GM23338 (cell line): ENCODE measurements around the gene GIMAP7. TPM values are rescaled to one million over a fixed set of nuclear protein-coding genes. Genes with fewer than 3 reads are reported as not detected.

Experiments
- ATAC-seq: fragments of 200-7000 bp; cut with Tn5 transposase; 3 replicates; pipeline ENCODE4 v1.9.1; 2020
- DNase-seq: peaks from one replicate; pipeline ENCODE4 v3.0.0-alpha.2; 2015; ENCODE audit warnings: low spot score
- H2AFZ ChIP-seq: fragments of 200-600 bp; sonication (generic); 2 replicates; pipeline ENCODE4 v1.8.0; 2016; ENCODE audit warnings: antibody characterized with exemption, mild to moderate bottlenecking, moderate library complexity
- H3F3A ChIP-seq: fragments of 200-600 bp; sonication (generic); replicated peaks from 2 replicates; pipeline ENCODE4 v1.8.0; 2017; ENCODE audit warnings: antibody characterized with exemption, mixed run types, low read depth
- H3K27ac ChIP-seq: fragments of 200-600 bp; sonication (generic); 2 replicates; pipeline ENCODE4 v1.6.1; 2016; ENCODE audit warnings: low read depth
- H3K27me3 ChIP-seq: fragments of 200-600 bp; sonication (generic); 2 replicates; pipeline ENCODE4 v1.8.0; 2016; ENCODE audit warnings: mild to moderate bottlenecking, mixed run types, moderate library complexity; ENCODE audit not compliant: insufficient read depth
- H3K36me3 ChIP-seq: fragments of 200-600 bp; sonication (generic); 2 replicates; pipeline ENCODE4 v1.8.0; 2016; ENCODE audit warnings: mild to moderate bottlenecking; ENCODE audit not compliant: insufficient read depth
- H3K4me1 ChIP-seq: fragments of 200-600 bp; sonication (generic); 2 replicates; pipeline ENCODE4 v1.8.0; 2016; ENCODE audit warnings: mild to moderate bottlenecking, moderate library complexity; ENCODE audit not compliant: insufficient read depth
- H3K4me2 ChIP-seq: fragments of 200-600 bp; sonication (generic); 2 replicates; pipeline ENCODE4 v1.7.1; 2017; ENCODE audit warnings: mixed run types
- H3K4me3 ChIP-seq: fragments of 200-600 bp; sonication (generic); 2 replicates; pipeline ENCODE4 v1.6.1; 2016; ENCODE audit warnings: mixed run types
- H3K79me2 ChIP-seq: fragments of 200-600 bp; sonication (generic); replicated peaks from 2 replicates; pipeline ENCODE4 v1.8.0; 2017; ENCODE audit warnings: mild to moderate bottlenecking; ENCODE audit not compliant: insufficient read depth
- H3K9me2 ChIP-seq: fragments of 200-600 bp; sonication (generic); 2 replicates; pipeline ENCODE4 v1.8.0; 2017; ENCODE audit not compliant: insufficient read depth
- H4K20me1 ChIP-seq: fragments of 200-600 bp; sonication (generic); replicated peaks from 2 replicates; pipeline ENCODE4 v1.8.0; 2017; ENCODE audit warnings: mild to moderate bottlenecking; ENCODE audit not compliant: insufficient read depth
- H3K27ac Mint-ChIP-seq: 2 replicates; pipeline ENCODE4 v1.8.0; 2020; ENCODE audit warnings: inconsistent platforms, mild to moderate bottlenecking, moderate library complexity, mixed read lengths
- H3K27me3 Mint-ChIP-seq: 3 replicates; pipeline ENCODE4 v1.8.0; 2022; ENCODE audit warnings: low read depth, mild to moderate bottlenecking, moderate library complexity, mixed read lengths, inconsistent platforms; ENCODE audit not compliant: insufficient read depth, poor library complexity
- H3K36me3 Mint-ChIP-seq: 3 replicates; pipeline ENCODE4 v1.8.0; 2021; ENCODE audit warnings: low read depth, mild to moderate bottlenecking, inconsistent platforms, moderate library complexity, mixed read lengths
- H3K4me1 Mint-ChIP-seq: 3 replicates; pipeline ENCODE4 v1.8.0; 2020; ENCODE audit warnings: mild to moderate bottlenecking, inconsistent platforms, mixed read lengths
- H3K4me3 Mint-ChIP-seq: 3 replicates; pipeline ENCODE4 v1.8.0; 2021; ENCODE audit warnings: moderate library complexity, mild to moderate bottlenecking, inconsistent platforms, mixed read lengths
- H3K9me3 Mint-ChIP-seq: 3 replicates; pipeline ENCODE4 v1.8.0; 2020; ENCODE audit warnings: moderate library complexity, mild to moderate bottlenecking, inconsistent platforms, mixed read lengths
- CREB1 ChIP-seq: fragments of 250-450 bp; sonication (Bioruptor Pico); IDR thresholded peaks from 2 replicates; pipeline ENCODE4 v1.5.0; 2020; ENCODE audit warnings: low read depth, mild to moderate bottlenecking, moderate library complexity
- CTCF ChIP-seq, 2 experiments: fragments of 200-600 bp in 1 of 2; sonication (generic) in 1 of 2; conservative IDR thresholded peaks; 2 replicates each; pipeline versions ENCODE4 v1.5.1 to v1.6.1; 2016 to 2017; ENCODE audit warnings: antibody characterized with exemption in 2 of 2, low read depth in 2 of 2, mild to moderate bottlenecking in 2 of 2, moderate library complexity in 1 of 2
- EZH2 ChIP-seq: fragments of 200-600 bp; sonication (generic); IDR thresholded peaks from one replicate; pipeline ENCODE4 v1.8.0; 2017; ENCODE audit warnings: antibody characterized with exemption, mild to moderate bottlenecking, low read depth; ENCODE audit not compliant: unreplicated experiment
- EZH2phosphoT487 ChIP-seq: fragments of 200-600 bp; sonication (generic); IDR thresholded peaks from one replicate; pipeline ENCODE4 v1.8.1; 2018; ENCODE audit warnings: antibody characterized with exemption; ENCODE audit not compliant: unreplicated experiment
- JUNB ChIP-seq: IDR thresholded peaks from one replicate; pipeline ENCODE4 v1.6.1; 2016; ENCODE audit warnings: antibody characterized with exemption; ENCODE audit not compliant: unreplicated experiment
- NANOG ChIP-seq: IDR thresholded peaks from 2 replicates; pipeline ENCODE4 v1.6.1; 2016; ENCODE audit warnings: antibody characterized with exemption, borderline replicate concordance
- POLR2AphosphoS5 ChIP-seq: IDR thresholded peaks from 2 replicates; pipeline ENCODE4 v1.6.1; 2016; ENCODE audit warnings: antibody characterized with exemption, low read depth
- REST ChIP-seq: IDR thresholded peaks from one replicate; pipeline ENCODE4 v1.6.1; 2018; ENCODE audit warnings: antibody characterized with exemption; ENCODE audit not compliant: unreplicated experiment
- STAT1 ChIP-seq: IDR thresholded peaks from one replicate; pipeline ENCODE4 v1.6.1; 2016; ENCODE audit warnings: antibody characterized with exemption; ENCODE audit not compliant: unreplicated experiment
- ZNF114 ChIP-seq: fragments of 250-450 bp; sonication (Bioruptor Pico); IDR thresholded peaks from 2 replicates; pipeline ENCODE4 v1.5.0; 2020; ENCODE audit warnings: mild to moderate bottlenecking, moderate library complexity
- ZNF331 ChIP-seq: fragments of 250-450 bp; sonication (Bioruptor Pico); IDR thresholded peaks from 2 replicates; pipeline ENCODE4 v1.5.0; 2020; ENCODE audit warnings: low read depth, mild to moderate bottlenecking, moderate library complexity
- polyA plus RNA-seq: library from polyadenylated mRNA; unstranded; fragments of >200 nt; fragmentation: Nextera tagmentation; extraction: Ambion mirVana; gene quantifications from 2 replicates; pipeline ENCODE4 v1.2.1, GENCODE V29; 2016
- total RNA-seq: library from RNA; depleted of rRNA; stranded (reverse); fragments of >200 nt; shearing (Covaris generic); gene quantifications from 2 replicates; pipeline ENCODE4 v1.2.3, GENCODE V29; 2014

Gene GIMAP7
- total and polyA plus RNA-seq, 2 experiments from 2014 or later = not detected

GRCh38 chr7:150567169-150567568 is 52.5 kb downstream of the GIMAP7 start, which contains the start of gene GIMAP4:
TSS of gene GIMAP4 (plus strand) at chr7:150567390. CDS start at chr7:150569902, 2,512 bp downstream.
- TF ChIP-seq JUNB = no peak
- no peak for TF ChIP-seq EZH2phosphoT487
- no peak for TF ChIP-seq NANOG
- no peak for TF ChIP-seq CTCF (conservative IDR thresholded peaks at IDR 0.05; ENCODE audit: low read depth in 2 of 2)
- Histone ChIP-seq H3K27me3 (no peaks in the 10 kb centered on the region), H3K4me2 (peak within 1 kb of the TSS; percentile 56), H3F3A (no peaks in the 10 kb centered on the region), H3K4me3 (no peak within 1 kb of the TSS), H2AFZ (peak within 1 kb of the TSS; percentile 83), H4K20me1 (no peaks in the 10 kb centered on the region), H3K27ac (no peak within 1 kb of the TSS), H3K9me2 (no peaks in the 10 kb centered on the region; the same call in 1 of the 2 replicates), H3K4me1 (peaks cover 43% of the 10 kb centered on the region), H3K36me3 (no peaks in the 10 kb centered on the region), H3K79me2 (no peaks in the 10 kb centered on the region)
- H3K36me3 Mint-ChIP-seq = no peaks in the 10 kb centered on the region
- ATAC-seq (no peak), DNase-seq (no peak)
- H3K9me3 Mint-ChIP-seq = no peaks in the 10 kb centered on the region
- peaks cover 2% of the 10 kb centered on the region for H3K27me3 Mint-ChIP-seq
- peaks cover 40% of the 10 kb centered on the region for H3K4me1 Mint-ChIP-seq
- H3K4me3 Mint-ChIP-seq = peak within 1 kb of the TSS; percentile 31; the same call in 1 of the 3 replicates
- H3K27ac Mint-ChIP-seq = no peak within 1 kb of the TSS; the same call in 1 of the 2 replicates

- Histone ChIP-seq H4K20me1 (no peaks in the 10 kb centered on the region), H3F3A (no peaks in the 10 kb centered on the region), H2AFZ (peak overlapping the region; percentile 83), H3K36me3 (no peaks in the 10 kb centered on the region), H3K4me2 (0 out of 2 replicates have a peak overlapping the region, but pooled peaks have one; percentile 56), H3K79me2 (no peaks in the 10 kb centered on the region), H3K27ac (no peak overlapping the region), H3K27me3 (no peaks in the 10 kb centered on the region), H3K4me1 (peaks cover 43% of the 10 kb centered on the region), H3K9me2 (no peaks in the 10 kb centered on the region; the same call in 1 of the 2 replicates), H3K4me3 (no peak overlapping the region)
- DNase-seq (no peak), ATAC-seq (no peak)
- Mint-ChIP-seq H3K4me3 (no peak overlapping the region), H3K27ac (no peak overlapping the region), H3K9me3 (no peaks in the 10 kb centered on the region), H3K36me3 (no peaks in the 10 kb centered on the region), H3K4me1 (peaks cover 40% of the 10 kb centered on the region), H3K27me3 (peaks cover 2% of the 10 kb centered on the region)
- TF ChIP-seq STAT1 (no peak), REST (no peak), JUNB (no peak), ZNF331 (CRISPR knock-in tag) (no peak), ZNF114 (no peak), POLR2AphosphoS5 (no peak), EZH2 (no peak), CREB1 (CRISPR knock-in tag) (no peak), EZH2phosphoT487 (no peak)
Measured at GRCh38 chr7:150567871-150568301, 53.2 kb downstream of the GIMAP7 start.
